ENCODE results near the gene SLC8A2.

SLC8A2 gene

DNA sequence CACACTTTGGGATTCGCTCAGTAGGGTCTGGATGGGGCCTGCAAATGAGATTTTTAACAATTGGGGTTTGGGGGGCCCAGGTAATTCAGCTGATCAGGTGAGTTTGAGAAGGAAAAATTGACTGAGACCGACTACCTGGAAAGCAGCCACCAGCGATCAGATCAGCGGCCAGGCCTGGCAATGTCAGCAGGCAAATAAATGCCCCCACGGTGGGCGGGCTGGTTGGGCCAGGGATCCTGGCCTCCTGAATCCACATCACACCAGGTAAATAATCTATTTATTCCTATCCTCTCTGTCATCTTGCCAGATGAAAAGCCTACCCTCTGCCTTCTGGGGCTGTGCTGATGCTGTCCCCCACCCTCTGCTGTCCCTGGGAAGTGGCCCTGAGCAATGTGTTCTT, 33.8 kb upstream of the SLC8A2 start:
- DNase-seq (ENCODE audit: low spot score) = no peak

DNA sequence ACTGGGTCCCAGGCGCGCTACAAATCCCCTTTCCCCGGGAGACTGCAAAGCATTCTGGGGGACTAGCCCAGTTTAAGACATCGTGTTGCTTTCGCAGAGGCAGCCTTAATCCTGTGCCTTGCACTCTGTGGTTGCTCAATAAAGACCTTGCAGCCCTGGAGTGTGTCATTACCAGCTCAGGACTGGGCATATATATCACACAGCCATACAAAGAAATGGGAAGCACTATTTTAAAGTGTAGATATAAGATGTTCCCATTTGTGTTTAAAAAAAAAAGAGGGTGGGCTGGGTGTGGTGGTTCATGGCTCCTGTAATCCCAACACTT, 32.1 kb upstream of the SLC8A2 start:
- no peak for DNase-seq (ENCODE audit: low spot score)

DNA sequence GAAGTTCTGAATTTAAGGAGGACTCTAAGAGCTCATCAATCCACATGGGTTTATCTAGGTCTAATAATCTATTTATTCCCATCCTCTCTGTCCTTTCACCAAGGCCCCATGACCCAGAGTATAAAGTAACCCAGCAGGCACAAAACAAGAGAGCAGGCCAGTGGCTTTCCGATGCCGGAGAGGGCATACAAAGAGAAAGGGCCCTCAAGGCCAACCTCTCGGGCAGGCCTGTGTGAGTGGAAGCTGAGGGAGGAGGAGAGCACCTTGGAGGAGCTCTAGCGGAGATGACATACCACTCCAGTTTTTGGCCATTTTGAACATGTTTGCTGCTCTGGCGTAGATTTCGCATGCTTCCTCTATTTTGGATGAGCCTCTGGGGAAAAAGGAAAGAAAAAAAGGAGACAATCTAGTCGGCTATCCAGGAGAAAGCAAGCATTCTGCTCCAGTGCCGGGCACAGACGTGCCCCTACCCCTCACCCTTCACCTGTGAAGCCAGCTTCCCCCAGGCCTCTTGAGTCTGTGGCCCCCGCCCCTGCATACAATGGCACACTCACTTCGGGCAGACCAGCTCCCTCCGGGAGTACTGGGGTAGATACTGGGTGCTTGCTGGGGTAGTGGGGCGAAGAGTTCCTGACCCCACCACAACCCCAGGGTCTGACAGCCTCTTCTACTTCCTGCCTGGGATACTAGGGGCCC, 31.6 kb upstream of the SLC8A2 start:
- no peak for DNase-seq (ENCODE audit: low spot score)

DNA sequence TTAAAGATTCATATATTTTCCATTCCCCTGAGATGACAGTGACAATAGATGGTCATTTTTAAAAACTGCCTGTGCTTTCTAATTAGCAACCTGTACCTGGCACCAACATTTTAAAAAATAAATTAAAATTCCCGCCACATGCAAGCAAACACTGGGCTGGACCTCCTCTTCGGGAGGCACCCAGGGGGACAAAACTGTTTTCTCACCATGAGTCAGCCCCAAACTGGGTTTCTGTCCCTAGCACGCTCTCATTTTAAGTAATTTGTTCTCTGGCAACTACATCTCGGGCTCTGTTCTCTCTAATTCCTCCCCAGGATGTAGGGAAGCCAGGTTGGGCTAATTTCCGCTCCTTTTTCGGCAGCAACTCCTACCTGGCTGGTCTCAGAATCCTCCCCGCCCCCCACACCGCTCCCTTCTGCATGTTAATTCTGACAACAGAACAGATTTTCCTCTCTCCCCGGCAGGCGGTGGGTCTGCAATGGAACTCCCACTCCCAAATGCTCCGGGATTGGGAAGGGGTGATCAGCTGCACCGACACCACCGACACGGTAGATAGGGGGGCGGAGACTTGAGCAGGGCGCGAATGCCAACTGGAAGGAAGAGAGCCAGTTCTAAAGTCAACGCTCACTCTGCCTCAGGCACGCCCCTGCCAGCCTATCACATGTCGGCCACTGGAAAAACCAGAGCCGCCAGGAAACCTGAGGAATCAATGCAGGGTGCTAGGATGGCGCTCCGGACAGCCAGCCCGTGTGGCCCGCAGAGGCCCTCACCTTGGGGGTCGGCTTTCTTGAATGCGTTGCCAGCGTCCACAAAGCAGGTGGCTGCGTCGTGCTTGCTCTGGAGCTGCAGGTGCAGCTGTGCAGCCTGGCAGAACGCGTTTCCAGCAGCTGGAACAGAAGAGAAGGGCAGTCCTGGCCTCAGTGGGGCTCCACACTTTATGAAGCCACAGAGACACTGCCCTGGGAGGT, 28.5 kb upstream of the SLC8A2 start:
- no peak for DNase-seq (ENCODE audit: low spot score)

- DNase-seq (ENCODE audit: low spot score) = no peak
Observed at GRCh38 chr19:47499371-47499770, 27.7 kb upstream of the SLC8A2 start.

DNA sequence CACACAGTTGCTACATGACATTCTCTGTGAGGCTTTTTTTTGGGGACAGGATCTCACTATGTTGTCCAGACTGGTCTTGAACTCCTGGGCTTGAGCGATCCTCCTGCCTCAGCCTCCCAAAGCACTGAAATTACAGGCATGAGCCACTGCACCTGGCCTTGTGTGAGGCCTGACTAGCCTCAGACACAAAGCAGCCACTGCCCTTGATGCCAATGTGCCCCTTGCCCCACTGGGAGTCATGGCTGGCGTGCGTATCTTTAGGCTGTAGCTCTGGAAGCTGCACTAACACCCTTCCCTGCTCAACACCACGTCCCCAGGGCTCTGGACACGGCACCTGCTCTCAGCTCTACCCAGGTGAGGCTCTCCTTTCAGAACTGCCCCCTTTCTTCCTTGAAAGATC, 26.9 kb upstream of the SLC8A2 start:
- no peak for DNase-seq (ENCODE audit: low spot score)

DNA sequence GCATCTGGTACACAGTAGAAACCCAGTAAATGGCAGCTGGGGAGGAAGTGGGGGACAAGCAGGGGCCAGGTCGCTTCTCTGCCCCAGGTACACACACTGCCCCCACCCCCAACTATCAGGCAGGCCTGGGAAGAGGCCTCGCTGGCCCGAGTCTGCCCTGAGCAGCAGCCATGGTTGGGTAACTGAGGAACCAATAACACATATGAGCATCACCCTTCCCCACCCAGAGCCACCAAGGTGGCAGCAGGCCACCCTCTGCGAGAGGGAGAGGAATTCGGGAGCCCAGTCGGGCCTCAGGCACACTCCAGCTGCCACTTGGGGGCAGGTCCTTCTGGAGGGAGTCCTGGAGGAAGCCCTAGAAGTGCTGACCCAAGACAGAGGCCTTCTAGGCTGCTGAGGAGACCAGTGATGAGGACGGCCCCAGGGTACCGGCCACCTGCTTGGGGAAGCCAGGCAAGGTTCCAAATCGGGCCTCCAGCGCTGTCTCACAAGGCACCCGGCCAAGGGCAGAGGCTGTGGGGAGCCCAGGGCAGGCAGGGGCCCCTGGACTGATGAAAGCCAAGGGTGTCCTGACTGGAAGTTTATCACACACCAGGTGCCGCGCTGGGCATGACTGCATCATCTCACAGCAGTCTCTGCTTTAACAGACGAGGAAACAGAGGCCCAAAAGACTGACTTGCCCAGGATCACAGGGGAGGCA, 26.3 kb upstream of the SLC8A2 start:
- DNase-seq (ENCODE audit: low spot score) = no peak

- no peak for DNase-seq (ENCODE audit: low spot score)
Observed at GRCh38 chr19:47497050-47497766, 25.5 kb upstream of the SLC8A2 start.

- no peak for DNase-seq (ENCODE audit: low spot score)
Observed at GRCh38 chr19:47495478-47496372, 24.0 kb upstream of the SLC8A2 start.

DNA sequence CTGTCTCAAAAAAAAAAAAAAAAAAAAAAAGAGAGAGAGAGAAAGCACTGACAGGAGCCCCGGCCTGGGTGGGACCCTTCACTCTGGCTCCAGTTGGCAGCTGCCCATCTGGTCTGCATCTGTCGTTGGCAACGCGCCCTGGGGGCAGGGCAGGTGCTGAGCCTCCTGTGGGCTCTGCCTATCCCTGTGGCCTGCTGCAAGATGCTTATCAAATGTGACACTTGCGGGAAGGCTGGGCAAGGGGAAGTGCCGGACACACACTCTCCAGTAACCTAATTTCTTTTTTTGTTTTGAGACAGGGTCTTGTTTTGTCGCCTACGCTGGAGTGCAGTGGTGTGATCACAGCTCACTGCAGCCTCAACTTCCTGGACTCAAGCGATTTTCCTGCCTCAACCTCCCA, 23.0 kb upstream of the SLC8A2 start:
- DNase-seq (ENCODE audit: low spot score) = no peak

GRCh38 chr19:47494211-47494547, 22.5 kb upstream of the SLC8A2 start:
- DNase-seq (ENCODE audit: low spot score) = no peak

- DNase-seq (ENCODE audit: low spot score) = no peak
Observed at GRCh38 chr19:47493378-47494210, 21.9 kb upstream of the SLC8A2 start.

DNA sequence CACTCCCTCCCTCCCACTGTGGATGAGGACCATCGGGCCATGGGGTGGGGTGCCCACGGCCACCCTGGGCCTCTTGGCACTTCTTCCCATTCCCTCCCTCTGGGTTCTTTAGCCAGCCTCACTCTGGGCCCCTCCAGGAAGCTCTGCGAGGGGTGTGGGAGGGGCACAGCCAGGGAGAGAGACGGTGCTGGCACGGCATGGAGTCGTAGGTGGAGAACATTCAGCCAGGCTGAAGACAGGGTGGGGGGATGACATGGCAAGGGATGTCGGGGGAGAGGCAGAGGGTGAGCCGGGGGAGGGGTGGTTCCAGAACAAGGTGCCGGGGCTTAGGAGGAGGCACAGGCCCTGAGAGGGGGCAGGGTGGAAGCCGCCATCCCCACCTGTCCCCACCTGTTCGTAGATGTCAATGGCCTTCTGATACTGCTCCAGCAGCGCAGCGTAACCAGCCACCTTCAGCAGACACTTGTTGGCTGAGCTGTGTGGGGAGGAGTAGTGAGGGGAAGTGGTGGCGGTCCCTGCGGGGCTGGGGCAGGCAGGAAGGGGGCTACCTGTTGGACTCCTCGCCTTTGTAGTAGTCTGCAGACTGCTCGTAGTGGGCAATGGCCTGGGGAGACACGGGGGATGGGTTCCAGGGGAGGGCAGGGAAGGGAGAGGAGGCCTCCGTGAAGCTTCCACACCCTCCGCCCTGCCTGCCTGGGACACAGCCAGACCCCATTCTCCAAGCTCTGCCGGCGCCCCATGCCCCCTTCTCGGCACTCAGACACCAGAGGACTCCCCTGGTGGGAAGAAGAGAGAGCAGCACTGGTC, 21.1 kb upstream of the SLC8A2 start:
- DNase-seq (ENCODE audit: low spot score) = no peak

DNA sequence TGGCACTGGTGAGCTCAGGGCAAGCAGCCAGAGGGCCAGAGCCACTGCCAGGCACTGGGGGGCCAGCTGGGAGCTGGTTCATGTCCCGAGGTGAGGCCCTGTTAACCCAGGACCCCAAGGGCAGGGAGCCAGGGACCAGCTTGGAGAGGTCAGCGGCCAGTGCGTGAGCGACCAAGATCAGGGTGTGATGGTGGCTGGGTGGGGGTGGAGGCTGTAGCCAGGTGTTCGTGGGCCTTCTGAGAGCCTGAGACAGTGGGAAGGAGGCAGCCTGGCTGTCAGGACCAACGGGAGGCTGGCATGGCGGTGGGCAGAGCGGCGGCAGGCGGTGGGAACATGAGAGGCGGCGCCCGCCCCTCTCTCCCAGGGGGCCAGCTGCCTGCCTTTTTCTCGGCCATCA, 20.4 kb upstream of the SLC8A2 start:
- no peak for DNase-seq (ENCODE audit: low spot score)

DNA sequence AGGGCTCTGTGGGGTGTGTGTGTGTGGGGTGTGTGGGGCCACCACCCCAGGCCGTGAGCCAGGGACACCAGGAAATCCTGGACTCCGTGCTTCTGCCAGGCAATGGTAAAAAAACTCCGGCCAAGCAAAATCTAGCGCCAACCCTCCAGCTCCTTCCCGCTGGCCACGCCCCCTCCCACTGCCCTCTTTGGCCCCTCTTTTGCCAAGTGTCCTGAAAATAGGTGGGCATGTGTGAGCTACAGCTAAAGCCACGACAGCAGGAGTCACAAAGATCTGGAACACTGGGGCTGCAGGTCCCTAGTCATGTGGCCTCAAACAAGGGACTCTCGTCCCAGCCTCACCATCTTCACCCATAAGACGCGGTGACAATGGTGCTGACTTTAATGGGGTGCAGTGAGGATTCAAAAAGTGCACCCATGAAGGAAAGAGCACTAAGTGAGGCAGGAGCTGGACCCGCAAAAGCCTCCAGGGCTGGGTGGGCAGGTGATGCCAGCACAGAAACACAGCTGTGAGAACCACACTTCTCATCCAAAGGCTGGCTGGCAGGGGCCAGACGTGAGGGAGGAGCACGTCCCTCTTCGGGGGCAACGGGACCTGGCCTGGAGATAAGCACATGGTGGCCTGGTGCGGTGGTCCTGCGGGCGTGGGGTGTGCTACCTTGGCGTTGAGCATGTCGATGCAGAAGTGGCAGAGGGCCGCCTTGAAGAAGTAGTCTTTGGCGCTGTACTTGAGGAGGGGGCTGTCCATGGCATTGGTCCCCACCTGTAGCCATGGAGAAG, 19.9 kb upstream of the SLC8A2 start:
- no peak for DNase-seq (ENCODE audit: low spot score)

- no peak for DNase-seq (ENCODE audit: low spot score)
Observed at GRCh38 chr19:47490847-47491246, 19.2 kb upstream of the SLC8A2 start.

DNA sequence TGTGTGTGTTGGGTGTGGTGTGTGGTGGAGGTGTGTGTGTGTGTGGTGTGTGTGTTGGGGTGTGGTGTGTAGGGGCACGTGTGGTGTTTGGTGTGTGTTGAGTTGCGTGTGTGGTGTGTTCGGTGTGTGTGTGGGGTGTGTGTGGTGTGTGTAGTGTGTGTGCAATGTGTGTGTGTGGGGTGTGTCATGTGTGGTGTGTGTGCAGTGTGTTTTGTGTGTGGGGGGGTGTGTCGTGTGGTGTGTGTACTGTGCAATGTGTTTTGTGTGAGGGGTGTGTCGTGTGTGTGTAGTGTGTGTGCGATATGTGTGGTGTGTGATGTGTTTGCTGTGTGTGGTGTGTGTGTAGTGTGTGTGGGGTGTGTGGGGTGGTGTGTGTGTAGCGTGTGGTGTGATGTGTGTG, 18.3 kb upstream of the SLC8A2 start:
- no peak for DNase-seq (ENCODE audit: low spot score)

GRCh38 chr19:47489072-47489914, 17.6 kb upstream of the SLC8A2 start:
- no peak for DNase-seq (ENCODE audit: low spot score)

All from NAMALWA (cell line).